Rectal smooth muscle tissue (tissue), 1 donor: Measurements from ENCODE around the gene ZNF311.
"Not testable (repeated sequence)": the region's sequence is repeated elsewhere in the genome, so short reads cannot be mapped to it uniquely, and the experiment has no call there.

Experiments used
- H3K27ac ChIP-seq: one replicate; pipeline ENCODE4 v1.7.0; 2013; ENCODE audit warnings: low read depth, low read length, inconsistent platforms
- H3K27me3 ChIP-seq: one replicate; pipeline ENCODE4 v1.7.0; 2013; ENCODE audit warnings: low read length; ENCODE audit not compliant: control insufficient read depth, insufficient read depth
- H3K36me3 ChIP-seq: one replicate; pipeline ENCODE4 v1.7.0; 2013; ENCODE audit warnings: low read length; ENCODE audit not compliant: control insufficient read depth, insufficient read depth
- H3K4me1 ChIP-seq: one replicate; pipeline ENCODE4 v1.7.0; 2013; ENCODE audit warnings: low read length; ENCODE audit not compliant: control insufficient read depth, insufficient read depth
- H3K4me3 ChIP-seq: one replicate; pipeline ENCODE4 v1.7.0; 2013; ENCODE audit warnings: low read length
- H3K9ac ChIP-seq: one replicate; pipeline ENCODE4 v1.7.0; 2013; ENCODE audit warnings: low read length

Gene ZNF311

DNA sequence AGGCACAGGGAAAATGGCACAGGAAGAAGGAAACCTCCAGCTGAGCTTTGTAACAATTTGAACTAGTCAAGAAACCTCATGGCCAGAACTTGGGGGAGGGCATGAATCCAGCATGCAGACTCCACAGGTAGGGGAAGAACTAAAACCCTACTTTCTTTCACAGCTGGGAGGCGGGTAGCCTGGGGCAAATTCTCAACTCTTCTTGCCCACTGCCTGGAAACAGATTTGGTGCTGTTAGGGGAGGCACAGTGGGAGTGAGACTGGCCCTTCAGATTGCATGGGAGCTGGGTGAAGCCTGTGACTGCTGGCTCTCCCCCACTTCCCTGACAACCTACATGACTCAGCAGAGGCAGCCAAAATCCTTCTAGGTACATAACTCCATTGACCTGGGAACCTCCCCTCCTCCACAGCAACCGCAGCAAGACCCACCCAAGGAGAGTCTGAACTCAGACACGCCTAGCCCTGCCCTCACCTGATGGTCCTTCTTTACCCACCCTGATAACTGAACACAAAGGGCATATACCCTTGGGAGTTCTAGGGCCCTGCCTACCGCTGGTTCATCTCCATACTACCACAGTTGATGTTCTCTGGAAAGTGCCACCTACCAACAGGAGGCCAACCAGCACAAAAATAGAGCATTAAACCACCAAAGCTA is 44.1 kb downstream of the ZNF311 start:
- H3K27ac ChIP-seq = no peak overlapping the region

DNA sequence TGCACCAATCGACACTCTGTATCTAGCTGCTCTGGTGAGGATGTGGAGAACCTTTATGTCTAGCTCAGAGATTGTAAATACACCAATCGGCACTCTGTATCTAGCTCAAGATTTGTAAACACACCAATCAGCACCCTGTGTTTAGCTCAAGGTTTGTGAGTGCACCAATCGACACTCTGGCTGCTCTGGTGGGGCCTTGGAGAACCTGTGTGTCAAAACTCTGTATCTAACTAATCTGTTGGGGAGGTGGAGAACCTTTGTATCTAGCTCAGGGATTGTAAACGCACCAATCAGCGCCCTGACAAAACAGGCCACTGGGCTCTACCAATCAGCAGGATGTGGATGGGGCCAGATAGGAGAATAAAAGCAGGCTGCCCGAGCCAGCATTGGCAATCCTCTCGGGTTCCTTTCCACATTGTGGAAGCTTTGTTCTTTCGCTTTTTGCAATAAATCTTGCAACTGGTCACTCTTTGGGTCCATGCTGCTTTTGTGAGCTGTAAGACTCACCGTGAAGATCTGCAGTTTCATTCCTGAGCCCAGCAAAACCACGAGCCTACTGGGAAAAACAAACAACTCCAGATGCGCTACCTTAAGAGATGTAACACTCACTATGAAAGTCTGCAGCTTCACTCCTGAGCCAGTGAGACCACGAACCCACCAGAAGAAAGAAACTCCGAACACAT is 46.4 kb downstream of the ZNF311 start:
- not testable (repeated sequence) for H3K27ac ChIP-seq, H3K4me3 ChIP-seq, H3K9ac ChIP-seq, H3K4me1 ChIP-seq, H3K36me3 ChIP-seq, H3K27me3 ChIP-seq

More for the DNA sequence above, 44.1 kb downstream of the ZNF311 start:
- no peaks in the 10 kb centered on the region for H3K27me3 ChIP-seq
- H3K36me3 ChIP-seq = no peaks in the 10 kb centered on the region
- no peak overlapping the region for H3K4me3 ChIP-seq
- no peak overlapping the region for H3K9ac ChIP-seq
- H3K4me1 ChIP-seq = no peaks in the 10 kb centered on the region

DNA sequence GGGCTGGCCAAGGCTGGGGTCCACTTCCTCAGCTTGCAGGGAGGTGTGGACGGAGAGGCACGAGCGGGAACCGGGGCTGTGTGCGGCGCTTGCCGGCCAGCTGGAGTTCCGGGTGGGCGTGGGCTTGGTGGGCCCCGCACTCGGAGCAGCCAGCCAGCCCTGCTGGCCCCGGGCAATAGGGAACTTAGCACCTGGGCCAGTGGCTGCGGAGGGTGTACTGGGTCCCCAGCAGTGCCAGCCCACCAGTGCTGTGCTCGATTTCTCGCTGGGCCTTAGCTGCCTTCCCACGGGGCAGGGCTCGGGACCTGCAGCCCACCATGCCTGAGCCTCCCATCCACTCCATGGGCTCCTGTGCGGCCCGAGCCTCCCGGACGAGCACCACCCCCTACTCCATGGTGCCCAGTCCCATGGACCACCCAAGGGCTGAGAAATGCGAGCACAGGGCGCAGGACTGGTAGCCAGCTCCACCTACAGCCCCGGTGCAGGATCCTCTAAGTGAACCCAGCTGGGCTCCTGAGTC is 47.3 kb downstream of the ZNF311 start:
- not testable (repeated sequence) for H3K4me1 ChIP-seq, H3K9ac ChIP-seq, H3K4me3 ChIP-seq, H3K27ac ChIP-seq, H3K27me3 ChIP-seq, H3K36me3 ChIP-seq

DNA sequence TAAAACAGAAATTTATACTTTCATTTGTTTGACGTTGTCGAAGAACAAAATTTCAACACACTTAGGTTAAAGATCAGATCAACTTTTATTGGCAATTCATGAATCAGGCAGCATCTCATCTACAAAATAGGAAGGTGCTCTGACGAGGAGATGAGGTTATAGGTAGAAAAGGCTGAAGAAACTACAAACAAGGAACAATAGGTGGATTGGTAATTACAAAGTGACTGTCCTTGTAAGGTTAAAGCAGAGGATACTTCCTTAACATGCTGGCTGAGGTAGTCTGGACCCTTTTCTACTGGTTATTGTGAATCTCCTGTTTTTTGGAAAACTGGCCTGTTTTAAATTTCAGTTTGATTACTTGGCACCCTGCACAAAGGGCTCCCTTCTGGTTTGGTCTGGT is 48.8 kb downstream of the ZNF311 start:
- H3K4me3 ChIP-seq = no peak overlapping the region
- no peak overlapping the region for H3K27ac ChIP-seq
- no peaks in the 10 kb centered on the region for H3K4me1 ChIP-seq
- no peak overlapping the region for H3K9ac ChIP-seq
- H3K36me3 ChIP-seq = no peaks in the 10 kb centered on the region
- peaks cover 4% of the 10 kb centered on the region for H3K27me3 ChIP-seq

DNA sequence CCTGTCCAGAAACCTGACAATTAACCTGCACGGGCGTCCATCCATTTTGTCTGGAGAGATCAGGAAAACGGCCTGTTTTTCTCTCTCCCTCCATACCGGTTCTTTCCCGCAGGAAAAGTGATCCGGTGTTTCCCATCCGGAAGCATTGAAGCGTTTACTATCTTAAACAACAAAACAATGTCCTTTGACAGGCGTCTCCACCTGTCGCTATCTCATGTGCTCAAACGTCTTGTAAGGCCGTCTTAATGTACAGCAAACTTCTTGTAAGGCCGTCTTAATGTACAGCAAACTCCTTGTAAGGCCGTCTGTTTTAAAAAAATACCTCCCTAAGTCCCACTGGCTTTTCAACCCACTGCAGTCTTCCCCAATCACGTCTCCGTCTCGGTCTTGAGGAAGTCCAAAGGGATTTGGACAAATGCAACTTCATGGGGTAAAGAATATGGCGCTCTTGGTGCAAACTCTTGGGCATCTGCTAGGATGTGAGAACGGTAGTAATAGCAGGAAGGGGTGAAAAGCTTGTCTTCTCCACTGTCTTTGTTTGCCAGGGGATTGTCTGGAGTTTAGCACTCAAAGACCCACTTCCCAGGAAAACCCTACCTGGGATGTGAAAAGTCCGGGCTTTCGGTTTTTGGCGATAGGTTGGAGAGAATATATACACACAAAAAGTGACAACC is 51.4 kb downstream of the ZNF311 start:
- no peak overlapping the region for H3K9ac ChIP-seq
- no peaks in the 10 kb centered on the region for H3K36me3 ChIP-seq
- H3K4me1 ChIP-seq = no peaks in the 10 kb centered on the region
- peaks cover 4% of the 10 kb centered on the region for H3K27me3 ChIP-seq
- peak overlapping the region; percentile 56 for H3K4me3 ChIP-seq
- H3K27ac ChIP-seq = no peak overlapping the region

DNA sequence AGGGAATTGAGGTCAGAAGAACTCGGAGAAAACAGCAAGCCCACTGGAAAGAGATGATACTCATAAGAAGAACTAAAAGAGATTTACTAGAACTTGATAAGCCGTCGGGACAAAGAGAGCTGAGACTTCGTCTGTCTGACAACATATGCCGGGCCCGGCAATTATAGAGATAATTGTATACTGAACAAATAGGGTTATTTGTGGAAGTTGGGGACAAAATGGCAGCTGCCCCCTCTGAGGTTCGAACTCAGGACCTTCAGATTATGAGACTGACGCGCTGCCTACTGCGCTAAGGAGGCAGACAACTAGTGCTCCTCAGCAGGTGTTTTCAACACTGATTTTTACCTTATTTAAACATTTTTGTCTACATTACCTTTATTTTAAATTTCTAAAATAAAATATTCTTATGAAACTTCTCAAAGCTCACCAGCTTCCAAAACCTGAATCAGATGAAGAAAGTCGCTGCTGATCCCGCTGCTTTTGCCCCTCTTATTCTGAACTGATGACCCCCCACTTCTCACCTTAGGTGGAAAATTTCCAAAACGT is 52.0 kb downstream of the ZNF311 start:
- peak overlapping the region; percentile 56 for H3K4me3 ChIP-seq
- H3K27me3 ChIP-seq = peaks cover 4% of the 10 kb centered on the region
- H3K27ac ChIP-seq = no peak overlapping the region
- no peaks in the 10 kb centered on the region for H3K4me1 ChIP-seq
- no peaks in the 10 kb centered on the region for H3K36me3 ChIP-seq
- no peak overlapping the region for H3K9ac ChIP-seq

DNA sequence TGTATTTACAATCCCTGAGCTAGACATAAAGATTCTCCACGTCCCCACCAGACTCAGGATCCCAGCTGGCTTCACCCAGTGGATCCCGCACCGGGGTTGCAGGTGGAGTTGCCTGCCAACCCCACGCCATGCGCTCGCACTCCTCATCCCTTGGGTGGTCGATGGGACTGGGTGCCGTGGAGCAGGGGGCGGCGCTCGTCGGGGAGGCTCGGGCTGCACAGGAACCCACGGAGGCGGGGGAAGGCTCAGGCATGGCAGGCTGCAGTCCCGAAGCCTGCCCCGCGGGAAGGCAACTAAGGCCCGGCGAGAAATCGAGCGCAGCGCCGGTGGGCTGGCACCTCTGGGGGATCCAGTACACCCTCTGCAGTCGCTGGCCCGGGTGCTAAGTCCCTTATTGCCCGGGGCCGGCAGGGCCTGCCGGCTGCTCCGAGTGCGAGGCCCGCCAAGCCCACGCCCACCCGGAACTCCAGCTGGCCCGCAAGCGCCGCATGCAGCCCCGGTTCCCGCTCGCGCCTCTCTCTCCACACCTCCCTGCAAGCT is 55.4 kb downstream of the ZNF311 start:
- not testable (repeated sequence) for H3K36me3 ChIP-seq, H3K27ac ChIP-seq, H3K4me1 ChIP-seq, H3K4me3 ChIP-seq, H3K27me3 ChIP-seq, H3K9ac ChIP-seq

DNA sequence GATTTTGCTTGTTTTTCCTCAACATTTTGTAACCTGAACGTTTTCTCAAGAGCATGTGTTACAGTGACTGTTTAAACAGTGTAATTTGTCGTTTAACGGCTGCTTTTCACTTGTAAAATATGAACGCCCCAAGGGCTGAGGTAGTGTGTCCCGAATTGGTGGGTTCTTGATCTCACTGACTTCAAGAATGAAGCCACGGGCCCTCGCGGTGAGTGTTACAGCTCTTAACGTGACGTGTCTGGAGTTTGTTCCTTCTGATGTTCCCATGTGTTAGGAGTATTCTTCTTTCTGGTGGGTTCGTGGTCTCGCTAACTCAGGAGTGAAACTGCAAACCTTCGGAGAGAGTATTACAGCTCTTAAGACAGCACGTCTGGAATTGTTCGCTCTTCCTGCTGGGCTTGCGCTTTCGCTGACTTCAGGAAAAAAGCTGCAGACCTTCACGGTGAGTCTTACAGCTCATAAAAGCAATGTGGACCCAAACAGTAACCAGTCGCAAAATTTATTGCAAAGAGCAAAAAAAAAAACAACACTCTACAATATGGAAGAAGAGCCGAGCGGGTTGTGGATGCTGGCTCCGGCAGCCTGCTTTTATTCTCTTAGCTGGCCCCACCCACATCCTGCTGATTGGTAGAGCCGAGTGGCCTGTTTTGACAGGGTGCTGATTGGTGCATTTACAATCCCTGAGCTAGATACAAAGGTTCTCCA is 56.2 kb downstream of the ZNF311 start:
- Histone ChIP-seq H3K4me3 (no peak overlapping the region), H3K4me1 (no peaks in the 10 kb centered on the region), H3K27me3 (peaks cover 4% of the 10 kb centered on the region), H3K27ac (no peak overlapping the region), H3K36me3 (no peaks in the 10 kb centered on the region), H3K9ac (no peak overlapping the region)

DNA sequence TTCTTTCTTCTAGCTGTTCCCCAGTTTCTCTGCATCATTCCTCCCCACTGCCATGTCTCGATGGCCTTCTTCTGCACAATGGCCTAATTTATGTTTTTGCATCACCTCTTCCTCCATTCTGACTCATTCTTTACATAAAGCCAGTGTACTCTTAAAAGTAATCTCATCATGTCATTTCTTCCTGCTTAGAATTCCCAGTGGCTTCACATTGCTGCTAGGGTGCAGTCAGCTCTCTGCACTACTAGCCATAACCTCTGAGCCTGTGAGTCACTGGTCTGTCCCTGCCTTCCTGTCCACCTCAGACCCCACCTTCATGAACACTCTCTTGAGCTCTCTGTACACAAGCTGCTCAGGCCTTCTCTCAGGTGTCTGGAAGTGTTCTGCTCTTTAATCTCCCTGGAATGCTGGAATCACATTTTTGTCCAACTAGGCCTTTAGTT is 57.3 kb downstream of the ZNF311 start:
- no peak overlapping the region for H3K4me3 ChIP-seq

DNA sequence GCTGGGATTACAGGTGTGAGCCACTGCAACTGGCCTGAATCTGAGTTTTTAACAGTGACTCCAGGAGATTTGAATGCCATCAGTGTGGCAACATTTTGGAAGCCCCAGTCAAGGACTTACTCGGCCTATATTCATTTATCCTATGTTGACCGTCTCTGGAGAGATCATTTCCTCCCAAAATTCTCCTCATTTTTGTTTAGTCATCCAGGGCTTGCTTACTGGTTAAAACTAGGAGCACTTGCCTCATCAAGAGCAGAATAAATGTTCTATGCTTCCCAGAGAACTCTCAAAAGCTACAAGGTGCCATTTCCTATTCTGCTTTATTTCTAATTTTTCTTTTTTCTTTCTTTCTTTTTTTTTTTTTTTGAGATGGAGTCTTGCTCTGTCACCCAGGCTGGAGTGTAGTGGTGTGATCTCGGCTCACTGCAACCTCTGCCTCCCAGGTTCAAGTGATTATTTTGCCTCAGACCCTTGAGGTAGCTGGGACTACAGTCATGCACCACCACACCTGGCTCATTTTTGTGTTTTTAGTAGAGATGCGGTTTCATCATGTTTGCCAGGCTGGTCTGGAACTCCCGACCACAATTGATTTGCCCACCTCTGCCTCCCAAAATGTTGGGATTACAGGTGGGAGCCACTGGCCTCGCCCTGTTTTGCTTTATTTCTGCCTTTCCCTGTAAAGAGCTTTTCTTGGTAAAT is 57.9 kb downstream of the ZNF311 start:
- H3K27ac ChIP-seq = no peak overlapping the region
- no peaks in the 10 kb centered on the region for H3K27me3 ChIP-seq
- no peaks in the 10 kb centered on the region for H3K4me1 ChIP-seq
- H3K36me3 ChIP-seq = no peaks in the 10 kb centered on the region
- H3K9ac ChIP-seq = no peak overlapping the region
- H3K4me3 ChIP-seq = no peak overlapping the region

More for the DNA sequence above, 57.3 kb downstream of the ZNF311 start:
- Histone ChIP-seq H3K27ac (no peak overlapping the region), H3K9ac (no peak overlapping the region), H3K36me3 (no peaks in the 10 kb centered on the region), H3K27me3 (no peaks in the 10 kb centered on the region), H3K4me1 (no peaks in the 10 kb centered on the region)

DNA sequence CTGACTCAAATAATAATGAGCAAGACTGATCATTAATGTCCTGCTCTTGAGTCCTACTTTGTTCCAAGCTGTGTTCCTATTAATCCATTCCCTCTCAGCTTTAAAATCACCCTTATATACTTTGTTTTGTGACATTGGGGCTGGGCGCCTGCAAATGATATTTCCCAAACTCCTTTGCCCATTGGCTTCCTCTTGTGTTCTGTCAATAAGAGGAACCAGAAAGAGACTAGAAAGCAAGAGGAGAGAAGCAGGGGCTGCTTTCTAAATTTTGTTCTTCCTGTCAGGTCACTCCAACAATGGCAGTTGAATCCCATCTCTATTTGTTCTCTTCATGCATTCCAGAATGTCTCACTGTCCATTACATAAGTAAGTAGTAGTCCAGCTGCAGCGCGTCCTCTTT is 59.8 kb downstream of the ZNF311 start:
- no peak overlapping the region for H3K4me3 ChIP-seq
- H3K27ac ChIP-seq = no peak overlapping the region
- H3K27me3 ChIP-seq = no peaks in the 10 kb centered on the region
- no peaks in the 10 kb centered on the region for H3K36me3 ChIP-seq
- no peak overlapping the region for H3K9ac ChIP-seq
- H3K4me1 ChIP-seq = no peaks in the 10 kb centered on the region
